GM12878 (cell line): ENCODE results near the gene WNK1. TPM values are rescaled to one million over a fixed set of nuclear protein-coding genes. Genes with fewer than 3 reads are reported as not detected.

Experiments
- ATAC-seq: fragments of 200-7000 bp; cut with Tn5 transposase; 3 replicates; pipeline ENCODE4 v1.9.1; 2020; ENCODE audit warnings: mild to moderate bottlenecking, moderate library complexity
- BruUV-seq: library from RNA; stranded (reverse); fragments of 400-500 nt; replicated peaks from 2 replicates; lab custom pipeline; 2021; lab: Mats Ljungman, UMichigan
- CTCF ChIA-PET: fragments of 300-600 bp; sonication (Branson Sonifier 250); formaldehyde crosslinking; extraction: SDS; loops from one replicate; lab custom pipeline; 2021; ENCODE audit warnings: inconsistent platforms; lab: Yijun Ruan, JAX
- POLR2A ChIA-PET: fragments of 350-600 bp; formaldehyde crosslinking; extraction: SDS; loops from one replicate; lab custom pipeline; 2021; ENCODE audit warnings: inconsistent platforms; lab: Charles Lee
- RAD21 ChIA-PET: fragments of 300-600 bp; sonication (Branson Sonifier 250); formaldehyde crosslinking; loops from one replicate; lab custom pipeline; 2023; ENCODE audit warnings: antibody characterized with exemption; ENCODE audit not compliant: unreplicated experiment; lab: Charles Lee
- SMC1A ChIA-PET: fragments of 300-600 bp; sonication (Branson Sonifier 250); formaldehyde crosslinking; loops from one replicate; lab custom pipeline; 2023; ENCODE audit not compliant: unreplicated experiment, uncharacterized antibody; lab: Charles Lee
- DNase-seq: peaks from one replicate; pipeline ENCODE4 v3.0.0-alpha.2; 2011; ENCODE audit warnings: low read depth, low spot score
- FAIRE-seq: peaks from 3 replicates; lab custom pipeline; 2011; peaks lifted over from hg19 to GRCh38; lab: Jason Lieb, UNC
- H2AFZ ChIP-seq: 2 replicates; pipeline ENCODE4 v1.6.0; 2011; ENCODE audit warnings: low read depth, low read length, control low read depth; ENCODE audit not compliant: control insufficient read depth
- H3K27ac ChIP-seq: 2 replicates; pipeline ENCODE4 v1.5.1; 2011; ENCODE audit warnings: control low read depth; ENCODE audit not compliant: control insufficient read depth, insufficient read depth
- H3K27me3 ChIP-seq, 2 experiments: replicated peaks in 1 of 2; 2 replicates each; pipeline versions ENCODE4 v1.6.0 to v1.6.1; 2011; ENCODE audit warnings: low read length in 1 of 2; ENCODE audit not compliant: control insufficient read depth in 2 of 2, insufficient read depth in 2 of 2
- H3K36me3 ChIP-seq, 2 experiments: 2 replicates each; pipeline ENCODE4 v1.5.1; 2011; ENCODE audit warnings: low read length in 1 of 2; ENCODE audit not compliant: control insufficient read depth in 2 of 2, insufficient read depth in 2 of 2
- H3K4me1 ChIP-seq: 2 replicates; pipeline ENCODE4 v1.6.1; 2011; ENCODE audit warnings: mild to moderate bottlenecking, low read length, moderate library complexity, mixed read lengths; ENCODE audit not compliant: control insufficient read depth, insufficient read depth
- H3K4me2 ChIP-seq: 2 replicates; pipeline ENCODE4 v1.6.0; 2011; ENCODE audit warnings: control low read depth; ENCODE audit not compliant: control insufficient read depth, insufficient read depth
- H3K4me3 ChIP-seq: fragments of 200-600 bp; sonication (generic); 2 replicates; pipeline ENCODE4 v1.5.1; 2016
- H3K79me2 ChIP-seq: 2 replicates; pipeline ENCODE4 v1.6.0; 2011; ENCODE audit warnings: low read length; ENCODE audit not compliant: control insufficient read depth, insufficient read depth
- H3K9ac ChIP-seq: 2 replicates; pipeline ENCODE4 v1.8.0; 2011; ENCODE audit warnings: low read length, control low read depth, mixed read lengths; ENCODE audit not compliant: control insufficient read depth, insufficient read depth
- H3K9me3 ChIP-seq: replicated peaks from 3 replicates; pipeline ENCODE4 v1.5.1; 2011; ENCODE audit warnings: mild to moderate bottlenecking, low read length; ENCODE audit not compliant: control insufficient read depth, insufficient read depth
- H4K20me1 ChIP-seq: 2 replicates; pipeline ENCODE4 v1.6.0; 2011; ENCODE audit not compliant: control insufficient read depth, insufficient read depth
- CBFB ChIP-seq: IDR thresholded peaks from 2 replicates; pipeline ENCODE4 v1.6.1; 2016; ENCODE audit warnings: antibody characterized with exemption, low read depth
- DPF2 ChIP-seq: fragments of 450-650 bp; IDR thresholded peaks from 2 replicates; pipeline ENCODE4 v1.6.1; 2017; ENCODE audit warnings: mild to moderate bottlenecking
- HDAC2 ChIP-seq: fragments of 200-600 bp; sonication (generic); IDR thresholded peaks from 2 replicates; pipeline ENCODE4 v1.6.1; 2017
- HSF1 ChIP-seq: fragments of 150-350 bp; IDR thresholded peaks from 2 replicates; pipeline ENCODE4 v1.6.1; 2014; ENCODE audit warnings: mild to moderate bottlenecking, low read depth, low read length
- IRF4 ChIP-seq: IDR thresholded peaks from 2 replicates; pipeline ENCODE4 v1.6.1; 2011; ENCODE audit warnings: low read depth, low read length
- MEF2A ChIP-seq: IDR thresholded peaks from 2 replicates; pipeline ENCODE4 v1.6.1; 2011; ENCODE audit warnings: low read depth, mild to moderate bottlenecking, low read length, moderate library complexity; ENCODE audit not compliant: insufficient read depth
- NFIC ChIP-seq: IDR thresholded peaks from 2 replicates; pipeline ENCODE4 v1.6.1; 2012; ENCODE audit warnings: low read depth, mild to moderate bottlenecking, inconsistent platforms, low read length, moderate library complexity
- SREBF1 ChIP-seq: IDR thresholded peaks from 2 replicates; pipeline ENCODE4 v1.6.1; 2012; ENCODE audit warnings: mild to moderate bottlenecking, low read length
- SRF ChIP-seq, 2 experiments: IDR thresholded peaks; 2 replicates each; pipeline ENCODE4 v1.6.1; 2011; ENCODE audit warnings: low read depth in 2 of 2, low read length in 2 of 2, mild to moderate bottlenecking in 1 of 2, moderate library complexity in 1 of 2
- WGBS: methylation state at CpG from one replicate; pipeline ENCODE4 v1.1.6; 2016; ENCODE audit warnings: low lambda C conversion rate; ENCODE audit not compliant: insufficient replicate concordance, insufficient coverage; ENCODE audit errors: missing lambda C conversion rate; 5-methylcytosine and 5-hydroxymethylcytosine counted together
- in situ Hi-C: fragments of 300-500 bp; cut with MboI; formaldehyde crosslinking; loops from 9 replicates; pipeline ENCODE4 v1.14.3; 2018; ENCODE audit warnings: mixed read lengths
- intact Hi-C: fragments of 100-400 bp; cut with micrococcal nuclease; formaldehyde crosslinking; loops from one replicate; pipeline ENCODE4 v1.14.2; 2022; ENCODE audit not compliant: unreplicated experiment
- polyA plus RNA-seq, 11 experiments: library from polyadenylated mRNA; depleted of rRNA in 4 of 11; unstranded in 6 of 11; stranded (reverse) in 5 of 11; fragments of >200 nt; fragmentation: Nextera tagmentation in 4 of 11; fragmentation: Illumina TruSeq in 1 of 11; extraction: Ambion mirVana in 4 of 11; extraction: Trizol in 1 of 11; gene quantifications; 1 replicate in 1 of 11; 2 replicates in 10 of 11; pipeline versions ENCODE4 v1.2.1 to v1.2.3, GENCODE V29; 2011 to 2016; ENCODE audit warnings: inconsistent platforms in 2 of 11, missing spikeins in 2 of 11, low read depth in 1 of 11
- total RNA-seq, 4 experiments: library from RNA; depleted of rRNA in 3 of 4; stranded (reverse); fragments of >200 nt in 3 of 4; fragmentation: Illumina TruSeq in 1 of 4; extraction: Trizol in 1 of 4; gene quantifications; 2 replicates each; pipeline versions ENCODE4 v1.2.1 to v1.2.3, GENCODE V29; 2013 to 2021
- TF ChIP-seq, protein P1 (sequence below): IDR thresholded peaks from 2 replicates; pipeline ENCODE4 v1.6.1; 2012; ENCODE audit warnings: mild to moderate bottlenecking, low read depth, low read length
- TF ChIP-seq, protein P2 (sequence below): fragments of 450-650 bp; IDR thresholded peaks from 2 replicates; pipeline ENCODE4 v1.6.1; 2017; ENCODE audit warnings: mild to moderate bottlenecking, low read depth, inconsistent platforms; ENCODE audit not compliant: poor library complexity, severe bottlenecking

Gene WNK1
- total and polyA plus RNA-seq, 10 of the 15 experiments (the other 5 are each of a cell fraction or from before 2014, with no cell fraction given), result 9.6 to 151 (median 86.6) TPM

DNA sequence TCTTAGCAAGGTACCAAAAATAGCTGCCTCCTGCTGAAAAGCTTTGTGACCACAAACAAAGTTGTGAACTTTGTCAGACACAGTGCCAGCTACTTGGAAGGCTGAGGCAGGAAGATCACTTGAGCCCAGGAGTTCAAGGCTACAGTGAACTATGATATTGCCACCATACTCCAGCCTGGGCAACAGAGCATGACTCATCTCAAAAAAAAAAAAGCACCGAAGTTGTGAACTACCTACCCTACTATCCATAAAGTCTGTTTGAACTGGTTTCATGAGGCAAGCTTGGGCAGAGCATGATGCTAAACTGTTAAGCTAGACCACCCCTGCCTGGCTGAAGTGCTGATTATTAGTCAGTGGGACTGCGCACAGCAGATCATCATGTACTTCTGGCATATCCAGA, 121.6 kb downstream of the WNK1 start (continued):
- no peak for TF ChIP-seq IRF4
- TF ChIP-seq, protein P1, sequence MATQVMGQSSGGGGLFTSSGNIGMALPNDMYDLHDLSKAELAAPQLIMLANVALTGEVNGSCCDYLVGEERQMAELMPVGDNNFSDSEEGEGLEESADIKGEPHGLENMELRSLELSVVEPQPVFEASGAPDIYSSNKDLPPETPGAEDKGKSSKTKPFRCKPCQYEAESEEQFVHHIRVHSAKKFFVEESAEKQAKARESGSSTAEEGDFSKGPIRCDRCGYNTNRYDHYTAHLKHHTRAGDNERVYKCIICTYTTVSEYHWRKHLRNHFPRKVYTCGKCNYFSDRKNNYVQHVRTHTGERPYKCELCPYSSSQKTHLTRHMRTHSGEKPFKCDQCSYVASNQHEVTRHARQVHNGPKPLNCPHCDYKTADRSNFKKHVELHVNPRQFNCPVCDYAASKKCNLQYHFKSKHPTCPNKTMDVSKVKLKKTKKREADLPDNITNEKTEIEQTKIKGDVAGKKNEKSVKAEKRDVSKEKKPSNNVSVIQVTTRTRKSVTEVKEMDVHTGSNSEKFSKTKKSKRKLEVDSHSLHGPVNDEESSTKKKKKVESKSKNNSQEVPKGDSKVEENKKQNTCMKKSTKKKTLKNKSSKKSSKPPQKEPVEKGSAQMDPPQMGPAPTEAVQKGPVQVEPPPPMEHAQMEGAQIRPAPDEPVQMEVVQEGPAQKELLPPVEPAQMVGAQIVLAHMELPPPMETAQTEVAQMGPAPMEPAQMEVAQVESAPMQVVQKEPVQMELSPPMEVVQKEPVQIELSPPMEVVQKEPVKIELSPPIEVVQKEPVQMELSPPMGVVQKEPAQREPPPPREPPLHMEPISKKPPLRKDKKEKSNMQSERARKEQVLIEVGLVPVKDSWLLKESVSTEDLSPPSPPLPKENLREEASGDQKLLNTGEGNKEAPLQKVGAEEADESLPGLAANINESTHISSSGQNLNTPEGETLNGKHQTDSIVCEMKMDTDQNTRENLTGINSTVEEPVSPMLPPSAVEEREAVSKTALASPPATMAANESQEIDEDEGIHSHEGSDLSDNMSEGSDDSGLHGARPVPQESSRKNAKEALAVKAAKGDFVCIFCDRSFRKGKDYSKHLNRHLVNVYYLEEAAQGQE, result no peak
- no peak for TF ChIP-seq DPF2
- TF ChIP-seq HSF1, result no peak
- TF ChIP-seq SRF (IDR thresholded peaks at IDR 0.05; ENCODE audit: low read depth in 2 of 2, low read length in 2 of 2), result no peak
- no peak for TF ChIP-seq CBFB
- TF ChIP-seq, all 136 proteins: peak for 0

DNA sequence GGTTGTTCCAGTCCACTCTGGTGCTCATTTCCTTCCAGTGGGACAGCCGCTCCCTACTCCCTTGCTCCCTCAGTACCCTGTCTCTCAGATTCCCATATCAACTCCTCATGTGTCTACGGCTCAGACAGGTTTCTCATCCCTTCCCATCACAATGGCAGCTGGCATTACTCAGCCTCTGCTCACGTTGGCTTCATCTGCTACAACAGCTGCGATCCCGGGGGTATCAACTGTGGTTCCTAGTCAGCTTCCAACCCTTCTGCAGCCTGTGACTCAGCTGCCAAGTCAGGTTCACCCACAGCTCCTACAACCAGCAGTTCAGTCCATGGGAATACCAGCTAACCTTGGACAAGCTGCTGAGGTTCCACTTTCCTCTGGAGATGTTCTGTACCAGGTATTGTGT, 127.3 kb downstream of the WNK1 start:
- H4K20me1 ChIP-seq, result no peaks in the 10 kb centered on the region
- no peak overlapping the region for H3K27ac ChIP-seq
- no TSS peak for BruUV-seq
- no peaks in the 10 kb centered on the region; the same call in 2 of the 3 replicates for H3K9me3 ChIP-seq
- POLR2A ChIA-PET, result no interaction called here
- in situ Hi-C loops, result no loop called here
- FAIRE-seq (no peak), DNase-seq (no peak), ATAC-seq (no peak)
- CTCF ChIA-PET, result interaction anchor here (0.9 kb wide), 1 partner anchor 306 kb away, joined by 3 read pairs; no protein-coding TSS in a partner anchor
- intact Hi-C loops, result loop anchor here (10.0 kb wide), 1 partner anchor 315 kb away; no protein-coding TSS in a partner anchor
- no peak overlapping the region for H2AFZ ChIP-seq
- no peak overlapping the region for H3K4me2 ChIP-seq
- 90% methylated on average over 5 of the region's 5 CpGs for WGBS
- no peaks in the 10 kb centered on the region; the same call in 1 of the 2 replicates for H3K4me1 ChIP-seq
- no peak overlapping the region for H3K4me3 ChIP-seq
- H3K79me2 ChIP-seq, result no peaks in the 10 kb centered on the region
- RAD21 ChIA-PET, result no interaction called here
- peaks cover 13 to 43% of the 10 kb centered on the region in 2 experiments for H3K36me3 ChIP-seq
- no peaks in the 10 kb centered on the region for H3K27me3 ChIP-seq
- H3K9ac ChIP-seq, result no peak overlapping the region
- SMC1A ChIA-PET, result interaction anchor here (0.6 to 1.8 kb wide), 4 partner anchors 9 to 304 kb away, joined by 3 to 6 read pairs (median 3); no protein-coding TSS in a partner anchor
- TF ChIP-seq SRF (IDR thresholded peaks at IDR 0.05; ENCODE audit: low read depth in 2 of 2, low read length in 2 of 2) (no peak), MEF2A (no peak), SREBF1 (no peak), HDAC2 (no peak), NFIC (no peak)
- TF ChIP-seq, protein P1, result no peak
- TF ChIP-seq, protein P2, sequence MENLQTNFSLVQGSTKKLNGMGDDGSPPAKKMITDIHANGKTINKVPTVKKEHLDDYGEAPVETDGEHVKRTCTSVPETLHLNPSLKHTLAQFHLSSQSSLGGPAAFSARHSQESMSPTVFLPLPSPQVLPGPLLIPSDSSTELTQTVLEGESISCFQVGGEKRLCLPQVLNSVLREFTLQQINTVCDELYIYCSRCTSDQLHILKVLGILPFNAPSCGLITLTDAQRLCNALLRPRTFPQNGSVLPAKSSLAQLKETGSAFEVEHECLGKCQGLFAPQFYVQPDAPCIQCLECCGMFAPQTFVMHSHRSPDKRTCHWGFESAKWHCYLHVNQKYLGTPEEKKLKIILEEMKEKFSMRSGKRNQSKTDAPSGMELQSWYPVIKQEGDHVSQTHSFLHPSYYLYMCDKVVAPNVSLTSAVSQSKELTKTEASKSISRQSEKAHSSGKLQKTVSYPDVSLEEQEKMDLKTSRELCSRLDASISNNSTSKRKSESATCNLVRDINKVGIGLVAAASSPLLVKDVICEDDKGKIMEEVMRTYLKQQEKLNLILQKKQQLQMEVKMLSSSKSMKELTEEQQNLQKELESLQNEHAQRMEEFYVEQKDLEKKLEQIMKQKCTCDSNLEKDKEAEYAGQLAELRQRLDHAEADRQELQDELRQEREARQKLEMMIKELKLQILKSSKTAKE, result no peak
